ENCODE results near the gene CBX5.

Gene CBX5

GRCh38 chr12:54270345-54270744 is 9.6 kb downstream of the CBX5 start:
- peak overlapping the region; percentile 79 for H3K27ac Mint-ChIP-seq
- H3K36me3 Mint-ChIP-seq (ENCODE audit: low read depth): peaks cover 83% of the 10 kb centered on the region
- H3K27me3 Mint-ChIP-seq (ENCODE audit: low read depth, poor library complexity): no peaks in the 10 kb centered on the region
- H3K9me3 Mint-ChIP-seq: no peaks in the 10 kb centered on the region
- H3K4me1 Mint-ChIP-seq: peaks cover 49% of the 10 kb centered on the region
- no peak overlapping the region for H3K4me3 Mint-ChIP-seq
- no peak for TF ChIP-seq CTCF (IDR thresholded peaks at IDR 0.05)
- no peak for DNase-seq

- Mint-ChIP-seq H3K27me3 (ENCODE audit: low read depth, poor library complexity) (no peaks in the 10 kb centered on the region), H3K36me3 (ENCODE audit: low read depth) (peaks cover 62% of the 10 kb centered on the region), H3K9me3 (no peaks in the 10 kb centered on the region)
These were observed 13.1 kb downstream of the CBX5 start for GRCh38 chr12:54266852-54267251.

GRCh38 chr12:54265364-54265812 is 14.5 kb downstream of the CBX5 start:
- TF ChIP-seq CTCF (IDR thresholded peaks at IDR 0.05): no peak
- no peak for DNase-seq
- Mint-ChIP-seq H3K4me1 (peaks cover 73% of the 10 kb centered on the region), H3K27ac (peak overlapping the region; percentile 64), H3K4me3 (no peak overlapping the region), H3K27me3 (ENCODE audit: low read depth, poor library complexity) (no peaks in the 10 kb centered on the region), H3K36me3 (ENCODE audit: low read depth) (peaks cover 47% of the 10 kb centered on the region), H3K9me3 (no peaks in the 10 kb centered on the region)

More at GRCh38 chr12:54266852-54267251, 13.1 kb downstream of the CBX5 start:
- DNase-seq: no peak
- peak overlapping the region; percentile 40 for H3K27ac Mint-ChIP-seq
- no peak for TF ChIP-seq CTCF (IDR thresholded peaks at IDR 0.05)
- peaks cover 60% of the 10 kb centered on the region for H3K4me1 Mint-ChIP-seq
- H3K4me3 Mint-ChIP-seq: no peak overlapping the region

- Mint-ChIP-seq H3K27ac (peak overlapping the region; percentile 99), H3K36me3 (ENCODE audit: low read depth) (peaks cover 32% of the 10 kb centered on the region), H3K4me3 (peak overlapping the region; percentile 64), H3K9me3 (no peaks in the 10 kb centered on the region), H3K27me3 (ENCODE audit: low read depth, poor library complexity) (no peaks in the 10 kb centered on the region), H3K4me1 (peaks cover 87% of the 10 kb centered on the region)
- no peak for TF ChIP-seq CTCF (IDR thresholded peaks at IDR 0.05)
- peak; percentile 8 for DNase-seq
These were observed 17.5 kb downstream of the CBX5 start for GRCh38 chr12:54262403-54262925.

- Mint-ChIP-seq H3K4me1 (peaks cover 88% of the 10 kb centered on the region), H3K36me3 (ENCODE audit: low read depth) (peaks cover 33% of the 10 kb centered on the region), H3K9me3 (no peaks in the 10 kb centered on the region), H3K4me3 (peak overlapping the region; percentile 64), H3K27me3 (ENCODE audit: low read depth, poor library complexity) (no peaks in the 10 kb centered on the region), H3K27ac (peak overlapping the region; percentile 99)
- no peak for TF ChIP-seq CTCF (IDR thresholded peaks at IDR 0.05)
- no peak for DNase-seq
These were observed 18.0 kb downstream of the CBX5 start for GRCh38 chr12:54261815-54262402.
